Natural killer cell (primary cell): Measurements from ENCODE around the gene CREBBP. TPM values are rescaled to one million over a fixed set of nuclear protein-coding genes. Genes with fewer than 3 reads are reported as not detected.

ENCODE experiments used
- ATAC-seq, 3 donors: fragments of 150-1000 bp in 2 of 3; fragments of 200-7000 bp in 1 of 3; cut with Tn5 transposase; 1 replicate in 1 of 3; 2 replicates in 2 of 3; pipeline ENCODE4 v1.10.0; 2021; ENCODE audit warnings: mild to moderate bottlenecking in 2 of 3, moderate library complexity in 2 of 3
- DNase-seq, 2 donors: peaks; one replicate each; pipeline versions ENCODE4 v3.0.0 to v3.0.0-alpha.2; 2013 to 2021; ENCODE audit warnings: mixed read lengths in 1 of 2
- H3K27ac ChIP-seq: one replicate; pipeline ENCODE4 v1.5.1; 2013; ENCODE audit warnings: mild to moderate bottlenecking, low read length
- H3K27me3 ChIP-seq: one replicate; pipeline ENCODE4 v1.6.1; 2013; ENCODE audit warnings: low read length; ENCODE audit not compliant: control insufficient read depth, insufficient read depth
- H3K36me3 ChIP-seq: one replicate; pipeline ENCODE4 v1.6.1; 2013; ENCODE audit warnings: low read length; ENCODE audit not compliant: control insufficient read depth, insufficient read depth
- H3K4me1 ChIP-seq: one replicate; pipeline ENCODE4 v1.6.1; 2013; ENCODE audit warnings: low read length; ENCODE audit not compliant: control insufficient read depth, insufficient read depth
- H3K4me3 ChIP-seq: one replicate; pipeline ENCODE4 v1.5.1; 2013; ENCODE audit warnings: low read length
- H3K9me3 ChIP-seq: one replicate; pipeline ENCODE4 v1.6.1; 2013; ENCODE audit warnings: low read length; ENCODE audit not compliant: control insufficient read depth, insufficient read depth
- H3K27ac Mint-ChIP-seq, 2 donors: one replicate each; pipeline ENCODE4 v1.8.0; 2022; ENCODE audit warnings: mild to moderate bottlenecking in 2 of 2, mixed read lengths in 2 of 2, moderate library complexity in 1 of 2
- H3K27me3 Mint-ChIP-seq, 2 donors: one replicate each; pipeline ENCODE4 v1.8.0; 2022; ENCODE audit warnings: low read depth in 2 of 2, mixed read lengths in 2 of 2
- H3K36me3 Mint-ChIP-seq: one replicate; pipeline ENCODE4 v1.8.0; 2022; ENCODE audit warnings: mixed read lengths
- H3K4me1 Mint-ChIP-seq, 2 donors: one replicate each; pipeline ENCODE4 v1.8.0; 2022; ENCODE audit warnings: mixed read lengths in 2 of 2
- H3K4me3 Mint-ChIP-seq: one replicate; pipeline ENCODE4 v1.8.0; 2022; ENCODE audit warnings: mild to moderate bottlenecking, moderate library complexity, mixed read lengths
- H3K9me3 Mint-ChIP-seq, 2 donors: one replicate each; pipeline ENCODE4 v1.8.0; 2022; ENCODE audit warnings: mixed read lengths in 2 of 2
- WGBS: methylation state at CpG from one replicate; pipeline ENCODE4 v1.1.7; 2013; ENCODE audit warnings: missing lambda C conversion rate; ENCODE audit not compliant: insufficient coverage; 5-methylcytosine and 5-hydroxymethylcytosine counted together
- intact Hi-C: fragments of 100-400 bp; cut with micrococcal nuclease; formaldehyde crosslinking; loops from one replicate; pipeline ENCODE4 v1.14.2; 2022
- total RNA-seq, 4 donors: library from RNA; stranded (reverse); fragments of 120-200 nt in 1 of 4; gene quantifications; one replicate each; pipeline versions ENCODE4 v1.2.3 to v1.2.4, GENCODE V29; 2013 to 2022
- TF ChIP-seq, protein P1 (sequence below): fragments of 200-600 bp; IDR thresholded peaks from one replicate; pipeline ENCODE4 v1.8.0; 2022; ENCODE audit warnings: antibody characterized with exemption

CREBBP gene
- total RNA-seq, 3 donors from 2014 or later (not counting 1 experiment from before 2014, with no cell fraction given) = 197 to 234 (median 224) TPM

GRCh38 chr16:3783516-3783915, 97.0 kb downstream of the CREBBP start:
- Histone ChIP-seq H3K27me3 (no peaks in the 10 kb centered on the region), H3K4me3 (no peak overlapping the region), H3K27ac (no peak overlapping the region), H3K36me3 (peaks cover 36% of the 10 kb centered on the region), H3K4me1 (peaks cover 9% of the 10 kb centered on the region), H3K9me3 (no peaks in the 10 kb centered on the region)
- peaks cover 32 to 40% of the 10 kb centered on the region in 2 donors for H3K4me1 Mint-ChIP-seq
- H3K9me3 Mint-ChIP-seq = no peaks in the 10 kb centered on the region
- peaks cover 8% of the 10 kb centered on the region for H3K36me3 Mint-ChIP-seq
- no peaks in the 10 kb centered on the region for H3K27me3 Mint-ChIP-seq
- DNase-seq = no peak
- 94% methylated on average over 3 of the region's 3 CpGs for WGBS
- TF ChIP-seq, protein P1, sequence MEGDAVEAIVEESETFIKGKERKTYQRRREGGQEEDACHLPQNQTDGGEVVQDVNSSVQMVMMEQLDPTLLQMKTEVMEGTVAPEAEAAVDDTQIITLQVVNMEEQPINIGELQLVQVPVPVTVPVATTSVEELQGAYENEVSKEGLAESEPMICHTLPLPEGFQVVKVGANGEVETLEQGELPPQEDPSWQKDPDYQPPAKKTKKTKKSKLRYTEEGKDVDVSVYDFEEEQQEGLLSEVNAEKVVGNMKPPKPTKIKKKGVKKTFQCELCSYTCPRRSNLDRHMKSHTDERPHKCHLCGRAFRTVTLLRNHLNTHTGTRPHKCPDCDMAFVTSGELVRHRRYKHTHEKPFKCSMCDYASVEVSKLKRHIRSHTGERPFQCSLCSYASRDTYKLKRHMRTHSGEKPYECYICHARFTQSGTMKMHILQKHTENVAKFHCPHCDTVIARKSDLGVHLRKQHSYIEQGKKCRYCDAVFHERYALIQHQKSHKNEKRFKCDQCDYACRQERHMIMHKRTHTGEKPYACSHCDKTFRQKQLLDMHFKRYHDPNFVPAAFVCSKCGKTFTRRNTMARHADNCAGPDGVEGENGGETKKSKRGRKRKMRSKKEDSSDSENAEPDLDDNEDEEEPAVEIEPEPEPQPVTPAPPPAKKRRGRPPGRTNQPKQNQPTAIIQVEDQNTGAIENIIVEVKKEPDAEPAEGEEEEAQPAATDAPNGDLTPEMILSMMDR = no peak
- no peak for ATAC-seq
- H3K27ac Mint-ChIP-seq = no peak overlapping the region
- H3K4me3 Mint-ChIP-seq = no peak overlapping the region
- intact Hi-C loops = no loop called here

DNA sequence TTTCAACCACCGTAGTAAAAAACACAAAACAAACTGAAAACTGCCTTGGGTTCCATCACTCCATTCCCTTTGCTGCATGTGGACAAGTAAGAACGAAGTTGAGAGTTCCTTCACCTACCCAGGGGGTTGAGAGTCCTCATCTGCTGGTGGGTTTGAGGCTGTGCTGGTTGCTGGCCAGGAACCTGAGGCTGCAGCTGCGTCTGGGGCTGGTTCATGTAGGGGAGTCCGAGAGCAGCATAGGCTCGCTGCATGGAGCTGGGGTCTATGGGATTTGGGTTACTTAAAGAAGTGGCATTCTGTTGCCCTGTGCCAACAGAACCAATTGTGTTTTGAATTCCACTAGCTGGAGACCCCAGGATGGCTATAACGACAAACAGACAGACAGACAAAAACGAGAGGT, 97.9 kb downstream of the CREBBP start:
- intact Hi-C loops = no loop called here
- no peak for ATAC-seq
- no peaks in the 10 kb centered on the region for H3K27me3 ChIP-seq
- Mint-ChIP-seq H3K9me3 (no peaks in the 10 kb centered on the region), H3K27ac (no peak overlapping the region), H3K4me1 (peaks cover 27 to 34% of the 10 kb centered on the region in 2 donors), H3K36me3 (peaks cover 8% of the 10 kb centered on the region), H3K27me3 (no peaks in the 10 kb centered on the region), H3K4me3 (no peak overlapping the region)
- TF ChIP-seq, protein P1 = no peak
- WGBS = 92% methylated on average over 7 of the region's 7 CpGs
- no peaks in the 10 kb centered on the region for H3K9me3 ChIP-seq
- DNase-seq = no peak
- H3K4me1 ChIP-seq = no peaks in the 10 kb centered on the region
- H3K4me3 ChIP-seq = no peak overlapping the region
- peaks cover 44% of the 10 kb centered on the region for H3K36me3 ChIP-seq
- H3K27ac ChIP-seq = no peak overlapping the region

DNA sequence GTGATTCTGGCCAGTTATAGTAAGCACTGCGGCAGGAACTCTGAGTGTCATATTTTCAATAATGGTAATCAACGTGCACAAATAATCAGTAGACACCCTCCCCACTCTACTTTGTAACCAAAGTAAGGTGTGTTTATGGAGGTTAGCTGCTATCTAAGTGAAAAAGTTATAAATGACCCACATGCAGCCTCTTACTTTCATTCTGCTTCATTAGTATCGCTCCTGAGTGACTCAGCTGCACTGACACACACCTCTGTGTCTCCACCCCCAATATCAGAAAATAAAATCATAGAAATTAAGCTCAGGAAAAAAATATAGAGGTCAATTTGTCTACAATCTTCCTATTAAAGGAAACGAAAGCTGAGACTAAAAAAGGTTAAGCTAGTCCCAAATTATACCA, 99.1 kb downstream of the CREBBP start:
- H3K36me3 ChIP-seq = peaks cover 48% of the 10 kb centered on the region
- no peaks in the 10 kb centered on the region for H3K27me3 ChIP-seq
- Mint-ChIP-seq H3K9me3 (no peaks in the 10 kb centered on the region), H3K4me1 (peaks cover 27 to 34% of the 10 kb centered on the region in 2 donors), H3K27ac (no peak overlapping the region), H3K36me3 (peaks cover 8% of the 10 kb centered on the region), H3K4me3 (no peak overlapping the region), H3K27me3 (no peaks in the 10 kb centered on the region)
- intact Hi-C loops = no loop called here
- no peak overlapping the region for H3K27ac ChIP-seq
- 88% methylated on average over 1 of the region's 4 CpGs for WGBS
- no peak for DNase-seq
- no peaks in the 10 kb centered on the region for H3K9me3 ChIP-seq
- ATAC-seq = no peak
- TF ChIP-seq, protein P1 = no peak
- no peak overlapping the region for H3K4me3 ChIP-seq
- no peaks in the 10 kb centered on the region for H3K4me1 ChIP-seq

GRCh38 chr16:3780570-3780969, 99.9 kb downstream of the CREBBP start:
- Mint-ChIP-seq H3K27ac (peak overlapping the region in 1 of 2 donors; percentile 56), H3K4me1 (peaks cover 27 to 34% of the 10 kb centered on the region in 2 donors), H3K36me3 (peaks cover 8% of the 10 kb centered on the region), H3K9me3 (no peaks in the 10 kb centered on the region), H3K27me3 (no peaks in the 10 kb centered on the region), H3K4me3 (no peak overlapping the region)
- 62% methylated on average over 5 of the region's 6 CpGs for WGBS
- no peaks in the 10 kb centered on the region for H3K27me3 ChIP-seq
- DNase-seq (peak in 1 of 2 donors; percentile 46), ATAC-seq (peak; percentile 30 to 80 (median 69))
- TF ChIP-seq, protein P1 = no peak
- no peaks in the 10 kb centered on the region for H3K9me3 ChIP-seq
- no peak overlapping the region for H3K4me3 ChIP-seq
- intact Hi-C loops = no loop called here
- H3K27ac ChIP-seq = no peak overlapping the region
- H3K36me3 ChIP-seq = peaks cover 53% of the 10 kb centered on the region
- H3K4me1 ChIP-seq = no peaks in the 10 kb centered on the region
